GM18951 (cell line): ENCODE measurements around the gene ATP2C1.
"Not testable (repeated sequence)": the region's sequence is repeated elsewhere in the genome, so short reads cannot be mapped to it uniquely, and the experiment has no call there.

Experiments
- POLR2A ChIP-seq: IDR thresholded peaks from 4 replicates; pipeline ENCODE4 v1.6.1; 2011; ENCODE audit warnings: mild to moderate bottlenecking; ENCODE audit not compliant: insufficient read length, insufficient read depth; ENCODE audit errors: extremely low read depth
- in situ Hi-C: fragments of 300-500 bp; cut with MboI; formaldehyde crosslinking; loops from one replicate; pipeline ENCODE4 v1.12.0; 2022; ENCODE audit warnings: low sequenced_read_pairs, mixed read lengths, inconsistent platforms; ENCODE audit not compliant: unreplicated experiment

ATP2C1 gene

DNA sequence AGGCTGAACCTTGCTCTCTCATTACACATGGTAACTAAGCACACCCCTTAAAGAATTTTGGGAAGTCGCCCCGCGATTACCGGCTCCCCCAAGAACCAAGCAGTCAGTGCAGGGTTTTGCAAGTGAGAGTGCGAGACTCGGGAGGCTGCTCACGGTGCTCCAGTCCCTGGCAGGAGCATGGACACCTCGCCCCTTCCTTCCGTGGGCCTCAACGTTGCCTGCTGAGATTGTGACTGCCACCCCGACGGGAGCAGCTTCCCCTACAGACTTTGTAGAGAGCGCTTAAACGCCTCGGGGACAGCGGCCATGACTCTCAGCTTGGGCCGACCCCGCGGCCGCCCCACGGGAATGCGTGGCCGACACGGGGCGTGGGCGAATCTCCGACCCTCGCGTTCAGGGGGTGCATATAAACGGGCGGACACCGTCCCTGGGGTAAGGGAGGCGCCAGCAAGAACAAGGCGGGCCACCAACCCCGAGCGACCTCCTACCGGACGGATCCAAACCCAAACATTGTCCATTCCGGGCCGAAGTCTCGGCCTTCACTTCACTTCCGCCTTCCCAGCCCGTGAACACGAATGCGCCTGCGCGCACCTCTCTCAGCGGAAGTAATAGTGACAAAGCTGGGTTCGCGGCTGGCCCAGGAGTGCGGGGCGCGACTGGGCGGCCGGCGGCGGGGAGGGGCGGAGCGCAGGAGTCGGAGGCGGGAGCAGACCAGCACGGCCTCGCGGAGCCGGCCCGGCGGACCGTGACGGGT lies at the start of gene ATP2C1:
TSS of gene ATP2C1 (plus strand) at position 709 of the 754 bp plus-strand sequence. CDS start 686 bp downstream, outside the sequence.
- TF ChIP-seq POLR2A, result peak; percentile 88
- in situ Hi-C loops, result loop anchor here (5.0 kb wide), 1 partner anchor 131 kb away; no protein-coding TSS in a partner anchor

DNA sequence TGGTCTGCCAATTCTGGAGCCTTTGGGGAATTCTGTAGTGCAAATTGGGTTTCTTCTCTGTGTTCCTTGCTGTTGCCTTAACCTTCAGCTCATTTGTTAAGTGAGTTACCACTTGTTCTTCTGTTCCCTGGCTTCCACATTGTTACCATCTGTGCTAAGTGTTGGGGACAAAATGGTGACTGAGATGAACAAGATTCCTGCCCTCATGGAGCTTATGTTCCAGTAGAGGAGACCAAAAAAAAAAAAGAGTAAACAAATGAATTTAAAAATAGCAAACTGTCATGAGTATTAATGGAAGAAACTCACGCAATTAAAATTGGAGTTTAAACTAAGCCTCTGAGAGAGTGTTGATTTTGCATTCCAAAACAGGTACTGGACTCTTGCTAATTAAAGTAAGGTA lies 49.4 kb upstream of the ATP2C1 start:
- no peak for TF ChIP-seq POLR2A
- in situ Hi-C loops, result no loop called here

- TF ChIP-seq POLR2A, result no peak
- in situ Hi-C loops, result no loop called here
These were observed 47.7 kb upstream of the ATP2C1 start for GRCh38 chr3:130846181-130846580.

GRCh38 chr3:130849091-130849552 lies 44.8 kb upstream of the ATP2C1 start:
- no peak for TF ChIP-seq POLR2A
- in situ Hi-C loops, result no loop called here

- in situ Hi-C loops, result no loop called here
- peak; percentile 28 for TF ChIP-seq POLR2A
These were observed 43.7 kb upstream of the ATP2C1 start for GRCh38 chr3:130850044-130850797.

- TF ChIP-seq POLR2A, result no peak
- in situ Hi-C loops, result no loop called here
These were observed 43.0 kb upstream of the ATP2C1 start for GRCh38 chr3:130850843-130851242.

DNA sequence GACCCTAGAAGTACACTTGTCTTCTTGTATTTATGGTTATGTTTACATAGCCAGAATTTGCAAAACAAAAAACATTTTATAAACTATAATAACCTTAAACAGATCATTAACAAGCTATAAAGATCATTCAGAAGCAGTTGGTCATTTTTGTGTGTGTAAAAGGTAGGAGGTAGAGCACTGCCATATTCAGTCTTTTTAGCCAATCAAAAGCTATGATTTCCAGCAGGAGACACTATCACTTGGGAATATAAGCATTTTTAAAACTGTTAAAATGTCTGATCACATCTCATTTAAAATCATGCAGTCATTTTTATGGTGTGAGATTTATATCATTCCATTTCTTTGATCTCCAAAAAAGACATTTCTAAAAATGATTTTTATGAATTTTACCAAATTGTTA lies 42.6 kb upstream of the ATP2C1 start:
- TF ChIP-seq POLR2A, result no peak
- in situ Hi-C loops, result no loop called here

GRCh38 chr3:130853581-130853980 lies 40.3 kb upstream of the ATP2C1 start:
- TF ChIP-seq POLR2A, result no peak
- in situ Hi-C loops, result no loop called here

GRCh38 chr3:130854208-130854864 lies 39.5 kb upstream of the ATP2C1 start:
- peak; percentile 19 for TF ChIP-seq POLR2A
- in situ Hi-C loops, result no loop called here

GRCh38 chr3:130857336-130858026 lies 36.4 kb upstream of the ATP2C1 start:
- in situ Hi-C loops, result no loop called here
- no peak for TF ChIP-seq POLR2A

DNA sequence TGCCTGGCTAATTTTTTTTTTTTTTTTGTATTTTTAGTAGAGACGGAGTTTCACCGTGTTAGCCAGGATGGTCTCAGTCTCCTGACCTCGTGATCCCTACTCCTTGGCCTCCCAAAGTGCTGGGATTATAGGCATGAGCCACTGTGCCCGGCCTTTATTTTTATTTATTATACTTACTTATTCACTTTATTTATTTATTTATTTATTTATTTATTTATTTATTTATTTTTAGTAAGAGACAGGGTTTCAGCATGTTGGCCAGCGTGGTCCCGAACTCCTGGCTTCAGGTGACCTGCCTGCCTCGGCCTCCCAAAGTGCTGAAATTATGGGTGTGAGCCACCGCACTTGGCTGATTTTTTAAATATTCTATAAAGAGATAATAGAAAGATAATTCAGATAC lies 31.8 kb upstream of the ATP2C1 start:
- in situ Hi-C loops, result not testable (repeated sequence)

GRCh38 chr3:130865489-130865888 lies 28.4 kb upstream of the ATP2C1 start:
- in situ Hi-C loops, result no loop called here

DNA sequence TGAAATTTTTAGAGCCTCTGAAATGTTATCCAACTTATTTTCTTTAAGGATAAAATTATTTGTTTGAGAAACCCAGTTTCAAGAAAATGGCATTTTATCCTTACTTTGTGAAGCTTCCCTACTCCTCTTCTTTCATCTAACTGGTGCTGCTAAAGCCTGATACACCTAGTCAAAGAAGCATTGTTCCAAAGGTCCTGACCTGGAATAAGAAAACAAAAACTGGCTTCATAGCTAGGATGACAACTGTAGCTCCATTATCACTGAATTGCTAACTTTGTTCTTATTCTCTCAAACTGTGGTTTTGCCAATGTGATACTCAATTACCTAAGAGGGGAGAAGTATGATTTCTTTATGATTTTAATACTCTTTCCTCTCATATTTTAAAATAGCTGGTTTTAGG lies 27.6 kb upstream of the ATP2C1 start:
- TF ChIP-seq POLR2A, result no peak
- in situ Hi-C loops, result no loop called here

More at GRCh38 chr3:130865489-130865888, 28.4 kb upstream of the ATP2C1 start:
- TF ChIP-seq POLR2A, result no peak
